Measurements from ENCODE around the gene KLHDC4. TPM values are rescaled to one million over a fixed set of nuclear protein-coding genes. Genes with fewer than 3 reads are reported as not detected.

The KLHDC4 gene
- total and polyA plus RNA-seq, 11 donors, result 6.8 to 20.5 (median 14.3) TPM

DNA sequence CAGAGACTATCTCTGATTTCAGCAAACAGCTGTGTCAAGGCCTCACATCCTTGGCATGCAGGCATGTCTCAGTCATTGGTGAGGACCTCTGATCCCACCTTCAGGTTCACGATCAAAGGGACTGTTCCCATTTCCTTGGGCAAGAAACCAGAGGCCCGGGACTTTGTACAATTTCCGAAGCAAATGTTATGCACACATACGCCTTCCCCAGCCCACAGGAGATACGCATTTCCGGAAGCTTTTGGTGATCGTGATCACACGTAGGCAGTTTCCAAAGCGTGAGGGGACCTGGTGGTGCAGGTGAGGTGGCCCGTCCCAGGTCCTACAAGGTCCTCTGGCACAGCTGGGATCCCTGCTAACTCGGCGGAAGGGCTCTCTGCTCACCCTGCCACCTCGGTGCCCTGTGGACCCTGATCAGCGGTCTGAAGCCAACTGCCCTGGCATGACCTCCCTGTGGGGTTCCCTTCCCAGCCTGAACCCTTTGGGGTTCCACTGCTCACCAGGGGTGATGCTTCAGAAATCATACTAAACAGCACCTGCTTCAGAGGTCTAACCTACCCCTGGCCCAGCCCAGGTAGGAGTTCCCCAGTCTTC, 28.8 kb upstream of the KLHDC4 start:
- DNase-seq (no peak), ATAC-seq (no peak)
- intact Hi-C loops (cut with DNase I), result no loop called here
- no peak overlapping the region for H3K27ac ChIP-seq
- peaks cover 0 to 9% (median 0%) of the 10 kb centered on the region in 12 donors for H3K4me1 ChIP-seq
- 77 to 87% (median 84%) methylated on average over 12 to 14 of the region's 14 CpGs for WGBS, 4 donors
- TF ChIP-seq, protein P1, sequence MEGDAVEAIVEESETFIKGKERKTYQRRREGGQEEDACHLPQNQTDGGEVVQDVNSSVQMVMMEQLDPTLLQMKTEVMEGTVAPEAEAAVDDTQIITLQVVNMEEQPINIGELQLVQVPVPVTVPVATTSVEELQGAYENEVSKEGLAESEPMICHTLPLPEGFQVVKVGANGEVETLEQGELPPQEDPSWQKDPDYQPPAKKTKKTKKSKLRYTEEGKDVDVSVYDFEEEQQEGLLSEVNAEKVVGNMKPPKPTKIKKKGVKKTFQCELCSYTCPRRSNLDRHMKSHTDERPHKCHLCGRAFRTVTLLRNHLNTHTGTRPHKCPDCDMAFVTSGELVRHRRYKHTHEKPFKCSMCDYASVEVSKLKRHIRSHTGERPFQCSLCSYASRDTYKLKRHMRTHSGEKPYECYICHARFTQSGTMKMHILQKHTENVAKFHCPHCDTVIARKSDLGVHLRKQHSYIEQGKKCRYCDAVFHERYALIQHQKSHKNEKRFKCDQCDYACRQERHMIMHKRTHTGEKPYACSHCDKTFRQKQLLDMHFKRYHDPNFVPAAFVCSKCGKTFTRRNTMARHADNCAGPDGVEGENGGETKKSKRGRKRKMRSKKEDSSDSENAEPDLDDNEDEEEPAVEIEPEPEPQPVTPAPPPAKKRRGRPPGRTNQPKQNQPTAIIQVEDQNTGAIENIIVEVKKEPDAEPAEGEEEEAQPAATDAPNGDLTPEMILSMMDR (IDR thresholded peaks at IDR 0.05), result no peak
- no peak for TF ChIP-seq POLR2A (IDR thresholded peaks at IDR 0.05)
- no peaks in the 10 kb centered on the region for H3K36me3 ChIP-seq
- no peaks in the 10 kb centered on the region for H3K27me3 ChIP-seq
- no peak overlapping the region for H3K4me3 ChIP-seq
- H3K9me3 ChIP-seq, result no peaks in the 10 kb centered on the region

- Histone ChIP-seq H3K27me3 (no peaks in the 10 kb centered on the region), H3K9me3 (no peaks in the 10 kb centered on the region), H3K36me3 (no peaks in the 10 kb centered on the region), H3K27ac (peak overlapping the region in 1 of 12 donors; percentile 80), H3K4me1 (peaks cover 0 to 9% (median 0%) of the 10 kb centered on the region in 12 donors), H3K4me3 (no peak overlapping the region)
- 83 to 91% (median 85%) methylated on average over 7 of the region's 7 CpGs for WGBS, 4 donors
- TF ChIP-seq POLR2A (IDR thresholded peaks at IDR 0.05), result no peak
- TF ChIP-seq, protein P1 (IDR thresholded peaks at IDR 0.05), result no peak
- DNase-seq (no peak), ATAC-seq (no peak)
- intact Hi-C loops (cut with DNase I), result no loop called here
Measured at GRCh38 chr16:87792205-87792565, 26.4 kb upstream of the KLHDC4 start.

GRCh38 chr16:87791295-87792204, 25.8 kb upstream of the KLHDC4 start:
- Histone ChIP-seq H3K27ac (peak overlapping the region in 4 of 12 donors; percentile 5 to 80 (median 46)), H3K9me3 (no peaks in the 10 kb centered on the region), H3K27me3 (no peaks in the 10 kb centered on the region), H3K4me3 (no peak overlapping the region), H3K4me1 (peaks cover 0 to 9% (median 0%) of the 10 kb centered on the region in 12 donors), H3K36me3 (no peaks in the 10 kb centered on the region)
- DNase-seq (no peak), ATAC-seq (no peak)
- whole genome bisulfite sequencing, 4 donors, result 74 to 82% (median 79%) methylated on average over 22 to 32 of the region's 32 CpGs
- intact Hi-C loops (cut with DNase I), result no loop called here
- no peak for TF ChIP-seq POLR2A (IDR thresholded peaks at IDR 0.05)
- TF ChIP-seq, protein P1 (IDR thresholded peaks at IDR 0.05), result no peak
